ENCODE results near the gene PTPRG.
"Not testable (repeated sequence)": the region's sequence is repeated elsewhere in the genome, so short reads cannot be mapped to it uniquely, and the experiment has no call there.

The PTPRG gene

GRCh38 chr3:62035402-62036057 lies 474.2 kb downstream of the PTPRG start:
- H3K9me3 ChIP-seq (ENCODE audit: insufficient read depth, low read depth, low read length) = no peaks in the 10 kb centered on the region
- H3K4me3 ChIP-seq (ENCODE audit: low read length) = no peak overlapping the region
- no peak overlapping the region for H3K9ac ChIP-seq (ENCODE audit: low read depth, low read length)
- H3K36me3 ChIP-seq (ENCODE audit: insufficient read depth, low read length) = no peaks in the 10 kb centered on the region
- H3K4me1 ChIP-seq (ENCODE audit: insufficient read depth, low read length) = 0 out of 2 replicates have a peak, but pooled peaks cover 3% of the 10 kb centered on the region
- 96% methylated on average over 4 of the region's 4 CpGs for WGBS
- no peak overlapping the region for H3K27ac ChIP-seq (ENCODE audit: low read depth, low read length)
- no peaks in the 10 kb centered on the region for H3K27me3 ChIP-seq (ENCODE audit: insufficient read depth, low read length)

- H3K4me3 ChIP-seq (ENCODE audit: low read length) = no peak overlapping the region
- H3K4me1 ChIP-seq (ENCODE audit: insufficient read depth, low read length) = peaks cover 11% of the 10 kb centered on the region; the same call in 1 of the 2 replicates
- H3K27ac ChIP-seq (ENCODE audit: low read depth, low read length) = no peak overlapping the region
- WGBS = 88% methylated on average over 9 of the region's 9 CpGs
- H3K27me3 ChIP-seq (ENCODE audit: insufficient read depth, low read length) = no peaks in the 10 kb centered on the region
- no peak overlapping the region for H3K9ac ChIP-seq (ENCODE audit: low read depth, low read length)
- no peaks in the 10 kb centered on the region for H3K36me3 ChIP-seq (ENCODE audit: insufficient read depth, low read length)
- no peaks in the 10 kb centered on the region for H3K9me3 ChIP-seq (ENCODE audit: insufficient read depth, low read depth, low read length)
Observed at GRCh38 chr3:62036726-62037125, 475.4 kb downstream of the PTPRG start.

- not testable (repeated sequence) for H3K9ac ChIP-seq (ENCODE audit: low read depth, low read length); H3K27ac ChIP-seq (ENCODE audit: low read depth, low read length); H3K36me3 ChIP-seq (ENCODE audit: insufficient read depth, low read length); H3K4me3 ChIP-seq (ENCODE audit: low read length); H3K9me3 ChIP-seq (ENCODE audit: insufficient read depth, low read depth, low read length); H3K27me3 ChIP-seq (ENCODE audit: insufficient read depth, low read length)
- 91% methylated on average over 4 of the region's 4 CpGs for WGBS
- peaks cover 16% of the 10 kb centered on the region; the same call in 1 of the 2 replicates for H3K4me1 ChIP-seq (ENCODE audit: insufficient read depth, low read length)
Observed at GRCh38 chr3:62038798-62039197, 477.4 kb downstream of the PTPRG start.

GRCh38 chr3:62039586-62039985 lies 478.2 kb downstream of the PTPRG start:
- Histone ChIP-seq H3K27ac (ENCODE audit: low read depth, low read length) (no peak overlapping the region), H3K9me3 (ENCODE audit: insufficient read depth, low read depth, low read length) (no peaks in the 10 kb centered on the region), H3K27me3 (ENCODE audit: insufficient read depth, low read length) (no peaks in the 10 kb centered on the region), H3K4me3 (ENCODE audit: low read length) (no peak overlapping the region), H3K36me3 (ENCODE audit: insufficient read depth, low read length) (no peaks in the 10 kb centered on the region), H3K9ac (ENCODE audit: low read depth, low read length) (no peak overlapping the region), H3K4me1 (ENCODE audit: insufficient read depth, low read length) (peaks cover 21% of the 10 kb centered on the region)
- WGBS = 98% methylated on average over 6 of the region's 7 CpGs

GRCh38 chr3:62041681-62042080 lies 480.3 kb downstream of the PTPRG start:
- Histone ChIP-seq H3K4me1 (ENCODE audit: insufficient read depth, low read length) (peaks cover 35% of the 10 kb centered on the region), H3K27me3 (ENCODE audit: insufficient read depth, low read length) (no peaks in the 10 kb centered on the region), H3K9ac (ENCODE audit: low read depth, low read length) (no peak overlapping the region), H3K27ac (ENCODE audit: low read depth, low read length) (no peak overlapping the region), H3K4me3 (ENCODE audit: low read length) (no peak overlapping the region), H3K36me3 (ENCODE audit: insufficient read depth, low read length) (no peaks in the 10 kb centered on the region), H3K9me3 (ENCODE audit: insufficient read depth, low read depth, low read length) (no peaks in the 10 kb centered on the region)
- 94% methylated on average over 4 of the region's 4 CpGs for WGBS

- WGBS = 76% methylated on average over 4 of the region's 5 CpGs
- H3K9ac ChIP-seq (ENCODE audit: low read depth, low read length) = no peak overlapping the region
- peaks cover 48% of the 10 kb centered on the region for H3K4me1 ChIP-seq (ENCODE audit: insufficient read depth, low read length)
Observed at GRCh38 chr3:62044874-62045411, 483.6 kb downstream of the PTPRG start.

GRCh38 chr3:62046326-62046725 lies 485.0 kb downstream of the PTPRG start:
- Histone ChIP-seq H3K9me3 (ENCODE audit: insufficient read depth, low read depth, low read length) (no peaks in the 10 kb centered on the region), H3K27me3 (ENCODE audit: insufficient read depth, low read length) (no peaks in the 10 kb centered on the region), H3K27ac (ENCODE audit: low read depth, low read length) (no peak overlapping the region), H3K4me3 (ENCODE audit: low read length) (no peak overlapping the region), H3K36me3 (ENCODE audit: insufficient read depth, low read length) (no peaks in the 10 kb centered on the region), H3K9ac (ENCODE audit: low read depth, low read length) (no peak overlapping the region), H3K4me1 (ENCODE audit: insufficient read depth, low read length) (peaks cover 44% of the 10 kb centered on the region)

More at GRCh38 chr3:62044874-62045411, 483.6 kb downstream of the PTPRG start:
- Histone ChIP-seq H3K9me3 (ENCODE audit: insufficient read depth, low read depth, low read length) (no peaks in the 10 kb centered on the region), H3K27ac (ENCODE audit: low read depth, low read length) (peak overlapping the region; percentile 64; the same call in 1 of the 2 replicates), H3K27me3 (ENCODE audit: insufficient read depth, low read length) (no peaks in the 10 kb centered on the region), H3K4me3 (ENCODE audit: low read length) (no peak overlapping the region), H3K36me3 (ENCODE audit: insufficient read depth, low read length) (no peaks in the 10 kb centered on the region)

- H3K36me3 ChIP-seq (ENCODE audit: insufficient read depth, low read length) = no peaks in the 10 kb centered on the region
- no peak overlapping the region for H3K27ac ChIP-seq (ENCODE audit: low read depth, low read length)
- H3K9me3 ChIP-seq (ENCODE audit: insufficient read depth, low read depth, low read length) = no peaks in the 10 kb centered on the region
- H3K9ac ChIP-seq (ENCODE audit: low read depth, low read length) = no peak overlapping the region
- H3K4me3 ChIP-seq (ENCODE audit: low read length) = no peak overlapping the region
- H3K4me1 ChIP-seq (ENCODE audit: insufficient read depth, low read length) = peaks cover 37% of the 10 kb centered on the region
- WGBS = 76% methylated on average over 3 of the region's 3 CpGs
- no peaks in the 10 kb centered on the region for H3K27me3 ChIP-seq (ENCODE audit: insufficient read depth, low read length)
Observed at GRCh38 chr3:62048577-62048976, 487.2 kb downstream of the PTPRG start.

- H3K27ac ChIP-seq (ENCODE audit: low read depth, low read length) = no peak overlapping the region
- 94% methylated on average over 6 of the region's 6 CpGs for whole genome bisulfite sequencing
- no peak overlapping the region for H3K9ac ChIP-seq (ENCODE audit: low read depth, low read length)
- H3K4me1 ChIP-seq (ENCODE audit: insufficient read depth, low read length) = peaks cover 33% of the 10 kb centered on the region
- H3K27me3 ChIP-seq (ENCODE audit: insufficient read depth, low read length) = no peaks in the 10 kb centered on the region
- no peaks in the 10 kb centered on the region for H3K9me3 ChIP-seq (ENCODE audit: insufficient read depth, low read depth, low read length)
- no peak overlapping the region for H3K4me3 ChIP-seq (ENCODE audit: low read length)
- H3K36me3 ChIP-seq (ENCODE audit: insufficient read depth, low read length) = no peaks in the 10 kb centered on the region
Observed at GRCh38 chr3:62049033-62049432, 487.7 kb downstream of the PTPRG start.

- no peaks in the 10 kb centered on the region for H3K36me3 ChIP-seq (ENCODE audit: insufficient read depth, low read length)
- no peak overlapping the region for H3K4me3 ChIP-seq (ENCODE audit: low read length)
- no peak overlapping the region for H3K27ac ChIP-seq (ENCODE audit: low read depth, low read length)
- 79% methylated on average over 3 of the region's 3 CpGs for WGBS
- H3K9me3 ChIP-seq (ENCODE audit: insufficient read depth, low read depth, low read length) = no peaks in the 10 kb centered on the region
- H3K27me3 ChIP-seq (ENCODE audit: insufficient read depth, low read length) = no peaks in the 10 kb centered on the region
- H3K9ac ChIP-seq (ENCODE audit: low read depth, low read length) = no peak overlapping the region
- peaks cover 18% of the 10 kb centered on the region for H3K4me1 ChIP-seq (ENCODE audit: insufficient read depth, low read length)
Observed at GRCh38 chr3:62051506-62051905, 490.1 kb downstream of the PTPRG start.

GRCh38 chr3:62052331-62052730 lies 491.0 kb downstream of the PTPRG start:
- Histone ChIP-seq H3K27ac (ENCODE audit: low read depth, low read length) (no peak overlapping the region), H3K9ac (ENCODE audit: low read depth, low read length) (no peak overlapping the region), H3K36me3 (ENCODE audit: insufficient read depth, low read length) (no peaks in the 10 kb centered on the region), H3K4me1 (ENCODE audit: insufficient read depth, low read length) (peaks cover 21% of the 10 kb centered on the region), H3K4me3 (ENCODE audit: low read length) (no peak overlapping the region), H3K9me3 (ENCODE audit: insufficient read depth, low read depth, low read length) (no peaks in the 10 kb centered on the region), H3K27me3 (ENCODE audit: insufficient read depth, low read length) (no peaks in the 10 kb centered on the region)
- 95% methylated on average over 2 of the region's 2 CpGs for WGBS

Data from HUES64 (cell line).